A549 treated with Mapracorat at 1 μM for 4 hours (cell line): ENCODE data around the gene VPS39. TPM values are rescaled to one million over a fixed set of nuclear protein-coding genes. Genes with fewer than 3 reads are reported as not detected.

Experiments used
- total RNA-seq: library from RNA; stranded (reverse); fragments of 200-300 nt; extraction: Qiagen RNA extraction; gene quantifications from 5 replicates; pipeline ENCODE4 v1.2.3, GENCODE V29; 2022

The VPS39 gene, protein sequence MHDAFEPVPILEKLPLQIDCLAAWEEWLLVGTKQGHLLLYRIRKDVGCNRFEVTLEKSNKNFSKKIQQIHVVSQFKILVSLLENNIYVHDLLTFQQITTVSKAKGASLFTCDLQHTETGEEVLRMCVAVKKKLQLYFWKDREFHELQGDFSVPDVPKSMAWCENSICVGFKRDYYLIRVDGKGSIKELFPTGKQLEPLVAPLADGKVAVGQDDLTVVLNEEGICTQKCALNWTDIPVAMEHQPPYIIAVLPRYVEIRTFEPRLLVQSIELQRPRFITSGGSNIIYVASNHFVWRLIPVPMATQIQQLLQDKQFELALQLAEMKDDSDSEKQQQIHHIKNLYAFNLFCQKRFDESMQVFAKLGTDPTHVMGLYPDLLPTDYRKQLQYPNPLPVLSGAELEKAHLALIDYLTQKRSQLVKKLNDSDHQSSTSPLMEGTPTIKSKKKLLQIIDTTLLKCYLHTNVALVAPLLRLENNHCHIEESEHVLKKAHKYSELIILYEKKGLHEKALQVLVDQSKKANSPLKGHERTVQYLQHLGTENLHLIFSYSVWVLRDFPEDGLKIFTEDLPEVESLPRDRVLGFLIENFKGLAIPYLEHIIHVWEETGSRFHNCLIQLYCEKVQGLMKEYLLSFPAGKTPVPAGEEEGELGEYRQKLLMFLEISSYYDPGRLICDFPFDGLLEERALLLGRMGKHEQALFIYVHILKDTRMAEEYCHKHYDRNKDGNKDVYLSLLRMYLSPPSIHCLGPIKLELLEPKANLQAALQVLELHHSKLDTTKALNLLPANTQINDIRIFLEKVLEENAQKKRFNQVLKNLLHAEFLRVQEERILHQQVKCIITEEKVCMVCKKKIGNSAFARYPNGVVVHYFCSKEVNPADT
- 14.1 to 16.4 TPM (median 15.7 TPM) in 5 replicates for total RNA-seq

DNA sequence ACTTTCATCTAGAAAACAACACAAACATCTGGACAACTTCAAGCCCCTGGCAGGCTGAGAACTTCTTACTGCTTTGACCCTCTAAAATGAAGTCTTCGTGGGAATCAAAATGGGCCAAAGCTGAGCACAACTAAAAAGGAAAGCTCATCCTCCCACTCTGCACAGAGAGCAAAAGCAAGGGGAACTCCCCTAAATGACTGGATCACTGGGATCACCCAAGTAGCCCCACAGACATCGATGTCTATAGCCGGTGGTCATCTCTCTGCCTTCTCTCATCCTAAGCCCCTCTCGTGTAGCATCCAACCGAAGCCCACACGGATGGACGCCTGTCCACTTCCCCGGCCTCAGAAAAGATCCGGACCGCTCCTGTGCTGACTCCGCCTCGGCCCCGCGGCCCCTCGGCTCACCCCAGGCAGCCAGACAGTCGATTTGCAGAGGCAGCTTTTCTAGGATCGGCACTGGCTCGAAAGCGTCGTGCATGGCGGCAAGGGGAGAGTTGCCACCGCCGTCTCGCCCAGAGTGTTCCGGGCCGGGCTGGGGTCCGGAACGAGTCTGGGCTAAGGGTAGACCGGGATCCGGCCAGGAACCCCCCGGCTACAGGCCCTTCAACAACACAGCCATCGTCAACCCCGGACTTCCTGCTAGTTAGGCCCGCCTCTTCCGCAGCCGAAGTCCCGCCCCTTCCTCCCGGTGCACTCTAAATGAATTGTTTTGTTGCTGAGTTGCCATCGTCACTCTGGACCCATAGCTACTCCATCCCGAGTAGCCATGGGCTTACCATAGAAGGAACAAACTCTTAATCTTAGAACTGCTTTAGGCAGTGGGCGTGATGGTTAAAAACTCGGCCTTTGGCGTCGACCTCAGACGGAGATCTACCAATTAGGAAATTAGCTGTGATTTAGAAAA lies at the start of gene VPS39:
TSS of gene VPS39 (minus strand) at position 631 of the 906 bp plus-strand sequence. CDS start at position 480, 151 bp downstream.

DNA sequence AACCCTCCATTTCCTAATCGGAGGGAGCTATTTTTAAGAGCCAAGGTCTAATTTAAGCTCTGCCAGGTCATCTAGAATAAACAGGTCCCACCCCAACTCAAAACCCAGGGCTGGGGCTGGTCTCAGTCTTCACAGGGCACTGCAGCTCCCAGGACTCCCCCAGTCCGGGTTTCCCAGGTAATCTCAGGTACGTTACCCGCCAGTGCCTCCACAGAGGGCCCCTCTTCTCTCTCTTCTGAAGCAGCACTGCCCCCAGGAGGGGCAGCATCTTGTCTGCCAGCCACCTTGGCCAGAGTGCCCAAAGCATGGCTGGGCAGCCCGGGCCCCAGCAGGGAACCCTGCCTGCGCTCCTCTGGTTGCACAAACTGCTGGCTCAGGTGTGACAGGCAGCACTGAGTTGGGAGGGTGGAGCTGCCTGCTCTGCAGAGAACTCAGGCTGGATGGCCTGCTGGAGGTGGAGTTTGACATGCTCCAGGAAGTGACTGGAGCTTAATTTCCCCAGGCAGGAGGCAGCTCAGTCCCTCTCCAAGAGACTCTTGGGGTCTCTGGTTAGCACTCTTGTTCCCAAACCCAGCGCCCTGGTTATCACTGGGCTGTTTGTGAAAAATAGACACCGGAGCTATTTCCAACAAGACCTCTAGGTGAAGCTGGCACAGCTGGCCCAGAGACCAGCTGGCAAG lies 51.7 kb downstream of the VPS39 start, which contains the start of gene PLA2G4F:
TSS of gene PLA2G4F (minus strand) at position 394 of the 680 bp plus-strand sequence. CDS start at position 307, 87 bp downstream.

Other genes with a start within 250 kb of the VPS39 start
- gene EHD4, start 235.7 kb downstream of the VPS39 start, total RNA-seq = 9.9 to 12.4 TPM (median 11.5 TPM) in 5 replicates
- gene PLA2G4E, start 187.3 kb downstream of the VPS39 start, total RNA-seq = not detected in 5 replicates
- not detected in 5 replicates for gene PLA2G4D, start 113.7 kb downstream of the VPS39 start, total RNA-seq
- gene PLA2G4F, start 51.7 kb downstream of the VPS39 start, total RNA-seq = not detected in 5 replicates
- 5.4 to 7.4 TPM (median 6.9 TPM) in 5 replicates for gene GANC, start 64.9 kb upstream of the VPS39 start, total RNA-seq
- gene TMEM87A, start 65.1 kb upstream of the VPS39 start, total RNA-seq = 26.0 to 32.5 TPM (median 27.5 TPM) in 5 replicates
- 0.21 to 0.40 TPM (median 0.27 TPM) in 5 replicates for gene CAPN3, start 151.2 kb upstream of the VPS39 start, total RNA-seq